H1 (cell line): Measurements from ENCODE around the gene FGF3.

Experiments used
- CHD2 ChIP-seq: IDR thresholded peaks from 2 replicates; pipeline ENCODE4 v1.6.1; 2012; ENCODE audit warnings: low read length, improper control_type of control experiment
- POLR2A ChIP-seq, 2 experiments: IDR thresholded peaks; 1 replicate in 1 of 2; 2 replicates in 1 of 2; pipeline ENCODE4 v1.6.1; 2011; ENCODE audit warnings: low read depth in 2 of 2, low read length in 2 of 2, mild to moderate bottlenecking in 2 of 2; ENCODE audit errors: control extremely low read depth in 1 of 2
- RBBP5 ChIP-seq: IDR thresholded peaks from 2 replicates; pipeline ENCODE4 v1.7.1; 2012; ENCODE audit warnings: low read depth, mild to moderate bottlenecking, inconsistent platforms, low read length, moderate library complexity, borderline replicate concordance
- RNF2 ChIP-seq: fragments of 200-900, 300-1000 bp; sonication (generic); IDR thresholded peaks from 2 replicates; pipeline ENCODE4 v1.7.1; 2016; ENCODE audit warnings: borderline replicate concordance, low read depth, mild to moderate bottlenecking, antibody characterized with exemption, low read length; ENCODE audit not compliant: poor library complexity, severe bottlenecking; ENCODE audit errors: missing control alignments
- TAF1 ChIP-seq: IDR thresholded peaks from 2 replicates; pipeline ENCODE4 v1.6.1; 2011; ENCODE audit warnings: mild to moderate bottlenecking, low read depth, low read length
- TF ChIP-seq, protein P1 (sequence below), 3 experiments: IDR thresholded peaks; 1 replicate in 2 of 3; 2 replicates in 1 of 3; pipeline versions ENCODE4 v1.5.1 to v1.6.1; 2011; ENCODE audit warnings: low read length in 3 of 3, mild to moderate bottlenecking in 3 of 3, inconsistent platforms in 2 of 3, low read depth in 1 of 3, moderate library complexity in 1 of 3; ENCODE audit not compliant: insufficient read depth in 1 of 3; ENCODE audit errors: control extremely low read depth in 1 of 3

DNA sequence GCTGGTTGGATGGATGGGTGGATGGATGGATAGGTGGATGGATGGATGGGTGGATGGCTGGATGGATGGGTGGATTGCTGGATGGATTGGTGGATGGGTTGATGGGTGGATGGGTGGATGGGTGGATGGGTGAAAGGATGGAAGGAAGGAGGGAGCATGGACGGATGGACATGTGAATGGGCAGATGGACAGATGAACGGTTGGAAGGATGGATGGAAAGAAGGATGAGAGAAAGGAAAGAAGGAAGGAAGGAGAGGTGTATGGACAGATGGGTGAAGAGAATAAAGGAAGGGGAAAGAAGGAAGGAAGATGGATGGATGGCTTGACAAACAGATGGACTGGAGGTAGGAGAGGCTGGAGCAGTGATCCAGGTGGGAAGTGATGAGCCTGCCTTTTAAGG lies 5.4 kb downstream of the FGF3 start:
- TF ChIP-seq RNF2 (no peak), RBBP5 (no peak), CHD2 (no peak), POLR2A (IDR thresholded peaks at IDR 0.05; ENCODE audit: control extremely low read depth in 1 of 2, low read depth in 2 of 2, low read length in 2 of 2) (no peak), TAF1 (no peak)
- TF ChIP-seq, protein P1, sequence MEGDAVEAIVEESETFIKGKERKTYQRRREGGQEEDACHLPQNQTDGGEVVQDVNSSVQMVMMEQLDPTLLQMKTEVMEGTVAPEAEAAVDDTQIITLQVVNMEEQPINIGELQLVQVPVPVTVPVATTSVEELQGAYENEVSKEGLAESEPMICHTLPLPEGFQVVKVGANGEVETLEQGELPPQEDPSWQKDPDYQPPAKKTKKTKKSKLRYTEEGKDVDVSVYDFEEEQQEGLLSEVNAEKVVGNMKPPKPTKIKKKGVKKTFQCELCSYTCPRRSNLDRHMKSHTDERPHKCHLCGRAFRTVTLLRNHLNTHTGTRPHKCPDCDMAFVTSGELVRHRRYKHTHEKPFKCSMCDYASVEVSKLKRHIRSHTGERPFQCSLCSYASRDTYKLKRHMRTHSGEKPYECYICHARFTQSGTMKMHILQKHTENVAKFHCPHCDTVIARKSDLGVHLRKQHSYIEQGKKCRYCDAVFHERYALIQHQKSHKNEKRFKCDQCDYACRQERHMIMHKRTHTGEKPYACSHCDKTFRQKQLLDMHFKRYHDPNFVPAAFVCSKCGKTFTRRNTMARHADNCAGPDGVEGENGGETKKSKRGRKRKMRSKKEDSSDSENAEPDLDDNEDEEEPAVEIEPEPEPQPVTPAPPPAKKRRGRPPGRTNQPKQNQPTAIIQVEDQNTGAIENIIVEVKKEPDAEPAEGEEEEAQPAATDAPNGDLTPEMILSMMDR (IDR thresholded peaks at IDR 0.05; ENCODE audit: control extremely low read depth in 1 of 3, insufficient read depth in 1 of 3, low read depth in 1 of 3, low read length in 3 of 3): no peak
